ENCODE data around the gene SSTR4.

Gene SSTR4

DNA sequence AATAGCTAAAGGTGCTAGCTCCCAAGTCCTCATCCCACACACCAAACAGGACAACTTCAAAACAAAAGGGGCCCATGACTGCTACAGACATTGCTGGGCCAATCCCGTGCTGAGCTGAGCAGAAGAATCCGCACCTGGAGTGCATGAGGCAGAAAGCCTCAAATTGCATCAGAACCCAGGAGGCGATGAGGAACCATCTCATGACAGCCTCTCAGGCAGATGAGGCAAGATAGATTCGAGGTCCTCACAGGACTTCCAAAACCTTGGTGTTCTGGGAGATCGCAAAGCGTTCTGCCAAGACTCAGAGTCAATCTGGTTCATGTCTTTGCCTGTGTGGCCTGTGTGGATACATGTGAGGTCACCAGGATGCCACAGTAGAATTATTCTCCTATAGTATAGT is 32.8 kb upstream of the SSTR4 start:
- no peak for ATAC-seq
- no peak for TF ChIP-seq ZFP30 (CRISPR knock-in tag; IDR thresholded peaks at IDR 0.05)
- no peak for TF ChIP-seq ZNF8 (CRISPR knock-in tag; IDR thresholded peaks at IDR 0.05)

GRCh38 chr20:23003077-23003635 is 32.0 kb upstream of the SSTR4 start:
- no peak for TF ChIP-seq TSHZ2 (CRISPR knock-in tag; IDR thresholded peaks at IDR 0.05)
- no peak for TF ChIP-seq ISL1 (CRISPR knock-in tag; IDR thresholded peaks at IDR 0.05)
- TF ChIP-seq BACH2 (CRISPR knock-in tag; IDR thresholded peaks at IDR 0.05; ENCODE audit: borderline replicate concordance), result no peak
- TF ChIP-seq ZNF70 (CRISPR knock-in tag; IDR thresholded peaks at IDR 0.05), result no peak
- TF ChIP-seq TOX (CRISPR knock-in tag; IDR thresholded peaks at IDR 0.05; ENCODE audit: borderline replicate concordance), result no peak
- TF ChIP-seq, protein P1, sequence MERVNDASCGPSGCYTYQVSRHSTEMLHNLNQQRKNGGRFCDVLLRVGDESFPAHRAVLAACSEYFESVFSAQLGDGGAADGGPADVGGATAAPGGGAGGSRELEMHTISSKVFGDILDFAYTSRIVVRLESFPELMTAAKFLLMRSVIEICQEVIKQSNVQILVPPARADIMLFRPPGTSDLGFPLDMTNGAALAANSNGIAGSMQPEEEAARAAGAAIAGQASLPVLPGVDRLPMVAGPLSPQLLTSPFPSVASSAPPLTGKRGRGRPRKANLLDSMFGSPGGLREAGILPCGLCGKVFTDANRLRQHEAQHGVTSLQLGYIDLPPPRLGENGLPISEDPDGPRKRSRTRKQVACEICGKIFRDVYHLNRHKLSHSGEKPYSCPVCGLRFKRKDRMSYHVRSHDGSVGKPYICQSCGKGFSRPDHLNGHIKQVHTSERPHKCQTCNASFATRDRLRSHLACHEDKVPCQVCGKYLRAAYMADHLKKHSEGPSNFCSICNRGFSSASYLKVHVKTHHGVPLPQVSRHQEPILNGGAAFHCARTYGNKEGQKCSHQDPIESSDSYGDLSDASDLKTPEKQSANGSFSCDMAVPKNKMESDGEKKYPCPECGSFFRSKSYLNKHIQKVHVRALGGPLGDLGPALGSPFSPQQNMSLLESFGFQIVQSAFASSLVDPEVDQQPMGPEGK (CRISPR knock-in tag; IDR thresholded peaks at IDR 0.05; ENCODE audit: borderline replicate concordance), result no peak
- TF ChIP-seq CSRNP3 (CRISPR knock-in tag; IDR thresholded peaks at IDR 0.05), result no peak
- no peak for TF ChIP-seq ESRRG (CRISPR knock-in tag; IDR thresholded peaks at IDR 0.05)
- no peak for TF ChIP-seq ZFP30 (CRISPR knock-in tag; IDR thresholded peaks at IDR 0.05)
- TF ChIP-seq RARB (CRISPR knock-in tag; IDR thresholded peaks at IDR 0.05), result no peak
- no peak for TF ChIP-seq POU6F1 (CRISPR knock-in tag; IDR thresholded peaks at IDR 0.05; ENCODE audit: borderline replicate concordance, low read depth)
- TF ChIP-seq, protein P2, sequence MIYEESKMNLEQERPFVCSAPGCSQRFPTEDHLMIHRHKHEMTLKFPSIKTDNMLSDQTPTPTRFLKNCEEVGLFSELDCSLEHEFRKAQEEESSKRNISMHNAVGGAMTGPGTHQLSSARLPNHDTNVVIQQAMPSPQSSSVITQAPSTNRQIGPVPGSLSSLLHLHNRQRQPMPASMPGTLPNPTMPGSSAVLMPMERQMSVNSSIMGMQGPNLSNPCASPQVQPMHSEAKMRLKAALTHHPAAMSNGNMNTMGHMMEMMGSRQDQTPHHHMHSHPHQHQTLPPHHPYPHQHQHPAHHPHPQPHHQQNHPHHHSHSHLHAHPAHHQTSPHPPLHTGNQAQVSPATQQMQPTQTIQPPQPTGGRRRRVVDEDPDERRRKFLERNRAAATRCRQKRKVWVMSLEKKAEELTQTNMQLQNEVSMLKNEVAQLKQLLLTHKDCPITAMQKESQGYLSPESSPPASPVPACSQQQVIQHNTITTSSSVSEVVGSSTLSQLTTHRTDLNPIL (CRISPR knock-in tag; IDR thresholded peaks at IDR 0.05; ENCODE audit: low read depth), result no peak
- no peak for TF ChIP-seq OSR1 (CRISPR knock-in tag; IDR thresholded peaks at IDR 0.05)
- TF ChIP-seq ZNF8 (CRISPR knock-in tag; IDR thresholded peaks at IDR 0.05), result no peak
- TF ChIP-seq ZNF565 (CRISPR knock-in tag; conservative IDR thresholded peaks at IDR 0.05; ENCODE audit: low read depth), result no peak
- TF ChIP-seq CSDC2 (CRISPR knock-in tag; IDR thresholded peaks at IDR 0.05), result no peak
- TF ChIP-seq ZC3H10 (CRISPR knock-in tag; IDR thresholded peaks at IDR 0.05), result no peak
- no peak for TF ChIP-seq SNAI2 (CRISPR knock-in tag; IDR thresholded peaks at IDR 0.05)
- no peak for TF ChIP-seq ARNTL (CRISPR knock-in tag; IDR thresholded peaks at IDR 0.05; ENCODE audit: borderline replicate concordance, low read depth)
- TF ChIP-seq ZFP3 (CRISPR knock-in tag; IDR thresholded peaks at IDR 0.05), result no peak
- no peak for ATAC-seq

DNA sequence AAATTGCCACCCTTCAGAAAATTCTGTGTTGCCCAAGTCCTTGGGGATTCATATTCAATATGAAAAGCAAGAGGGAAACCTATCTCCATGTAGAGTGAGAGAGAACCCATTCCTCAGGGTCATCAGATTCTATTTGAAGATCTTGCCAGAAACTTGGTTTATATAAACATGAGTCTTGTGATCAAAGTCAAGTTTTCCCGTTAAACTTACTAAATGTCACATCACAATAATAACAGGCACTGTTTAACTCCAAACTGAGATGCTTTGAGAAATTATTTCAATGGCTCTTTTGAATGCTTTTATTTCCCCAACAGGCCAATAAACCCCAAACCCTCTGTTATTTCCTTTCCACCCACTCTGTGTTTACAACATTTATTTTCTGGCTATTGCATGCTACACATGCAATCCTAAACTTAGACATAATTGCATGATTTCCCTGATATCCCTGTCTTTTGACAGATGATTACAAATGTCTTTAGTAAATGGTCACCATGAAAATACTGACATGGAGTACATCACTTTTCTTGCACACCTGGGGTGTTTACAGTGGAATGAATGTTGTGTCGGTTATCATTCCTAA is 31.1 kb upstream of the SSTR4 start:
- ATAC-seq, result no peak
- TF ChIP-seq, protein P1 (CRISPR knock-in tag; IDR thresholded peaks at IDR 0.05; ENCODE audit: borderline replicate concordance), result no peak
- no peak for TF ChIP-seq TSHZ2 (CRISPR knock-in tag; IDR thresholded peaks at IDR 0.05)
- TF ChIP-seq OSR1 (CRISPR knock-in tag; IDR thresholded peaks at IDR 0.05), result no peak
- no peak for TF ChIP-seq TOX (CRISPR knock-in tag; IDR thresholded peaks at IDR 0.05; ENCODE audit: borderline replicate concordance)
- no peak for TF ChIP-seq ZNF70 (CRISPR knock-in tag; IDR thresholded peaks at IDR 0.05)
- no peak for TF ChIP-seq CSRNP3 (CRISPR knock-in tag; IDR thresholded peaks at IDR 0.05)
- no peak for TF ChIP-seq ESRRG (CRISPR knock-in tag; IDR thresholded peaks at IDR 0.05)
- TF ChIP-seq ISL1 (CRISPR knock-in tag; IDR thresholded peaks at IDR 0.05), result no peak
- no peak for TF ChIP-seq ZFP30 (CRISPR knock-in tag; IDR thresholded peaks at IDR 0.05)
- no peak for TF ChIP-seq CSDC2 (CRISPR knock-in tag; IDR thresholded peaks at IDR 0.05)
